Uterus (tissue), 4 donors: ENCODE results near the gene GRK2. TPM values are rescaled to one million over a fixed set of nuclear protein-coding genes. Genes with fewer than 3 reads are reported as not detected.

Experiments
- DNase-seq, 2 donors: peaks; one replicate each; pipeline ENCODE4 v3.0.0-alpha.2; 2019 to 2020
- H3K27ac ChIP-seq, 2 donors: fragments of 200-600 bp; sonication (generic); 1 replicate in 1 of 2; 2 replicates in 1 of 2; pipeline ENCODE4 v1.5.1; 2016 to 2018
- H3K27me3 ChIP-seq, 2 donors: fragments of 200-600 bp; sonication (generic); one replicate each; pipeline ENCODE4 v1.5.1; 2018 to 2019; ENCODE audit warnings: control low read depth in 1 of 2
- H3K36me3 ChIP-seq, 2 donors: fragments of 200-600 bp; sonication (generic); one replicate each; pipeline ENCODE4 v1.5.1; 2019; ENCODE audit warnings: control low read depth in 1 of 2
- H3K4me1 ChIP-seq, 2 donors: fragments of 200-600 bp; sonication (generic); one replicate each; pipeline ENCODE4 v1.5.1; 2018 to 2019; ENCODE audit warnings: control low read depth in 1 of 2
- H3K4me3 ChIP-seq, 2 donors: fragments of 200-600 bp; sonication (generic); 1 replicate in 1 of 2; 2 replicates in 1 of 2; pipeline ENCODE4 v1.5.1; 2018 to 2019; ENCODE audit warnings: mild to moderate bottlenecking in 1 of 2
- H3K9me3 ChIP-seq, 2 donors: fragments of 200-600 bp; sonication (generic); one replicate each; pipeline ENCODE4 v1.5.1; 2019; ENCODE audit warnings: control low read depth in 1 of 2
- POLR2A ChIP-seq, 2 donors: fragments of 450-650 bp; IDR thresholded peaks; one replicate each; pipeline ENCODE4 v1.6.1; 2016; ENCODE audit warnings: antibody characterized with exemption in 2 of 2, mild to moderate bottlenecking in 1 of 2, moderate library complexity in 1 of 2
- intact Hi-C: fragments of 100-400 bp; cut with DNase I; formaldehyde crosslinking; loops from one replicate; pipeline ENCODE4 v1.15.1; 2023; ENCODE audit warnings: low total_unique reads
- total RNA-seq, 4 donors: library from RNA; depleted of rRNA in 3 of 4; stranded (reverse); fragments of >200 nt in 3 of 4; gene quantifications; one replicate each; pipeline versions ENCODE4 v1.1.0 to v1.2.4, GENCODE V29; 2014 to 2023
- TF ChIP-seq, protein P1 (sequence below), 4 experiments: fragments of 200-600 bp in 2 of 4; fragments of 450-650 bp in 2 of 4; sonication (generic) in 2 of 4; IDR thresholded peaks; one replicate each; pipeline ENCODE4 v1.5.1; 2016 to 2019; ENCODE audit warnings: antibody characterized with exemption in 4 of 4, mild to moderate bottlenecking in 2 of 4, moderate library complexity in 1 of 4
- donor health status: DM: yes; HTN: yes; CAD: no.

GRK2 gene
- total RNA-seq, 4 donors from 2014 or later: 25.0 to 93.8 (median 64.2) TPM

DNA sequence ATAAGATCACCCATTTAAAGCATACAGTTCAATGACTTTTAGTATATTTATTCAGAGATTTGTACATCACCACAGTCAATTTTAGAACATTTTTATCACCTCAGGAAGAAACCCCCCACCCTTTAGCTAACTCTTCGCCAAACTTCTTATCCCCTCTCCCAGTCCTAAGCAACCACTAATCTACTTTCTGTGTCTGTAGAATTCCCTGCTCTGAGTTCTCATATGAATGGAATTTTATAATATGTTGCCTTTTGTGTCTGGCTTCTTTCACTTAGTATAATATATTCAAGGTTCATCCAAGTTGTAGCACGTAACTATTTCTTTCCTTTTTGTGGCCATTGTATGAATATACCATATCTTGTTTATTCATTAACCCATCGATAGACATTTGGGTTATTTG lies 26.4 kb downstream of the GRK2 start:
- Histone ChIP-seq H3K27me3 (no peaks in the 10 kb centered on the region), H3K36me3 (no peaks in the 10 kb centered on the region), H3K4me3 (no peak overlapping the region), H3K27ac (no peak overlapping the region), H3K4me1 (peaks cover 4 to 6% of the 10 kb centered on the region in 2 donors), H3K9me3 (no peaks in the 10 kb centered on the region)
- intact Hi-C loops: no loop called here
- no peak for DNase-seq
- TF ChIP-seq, protein P1, sequence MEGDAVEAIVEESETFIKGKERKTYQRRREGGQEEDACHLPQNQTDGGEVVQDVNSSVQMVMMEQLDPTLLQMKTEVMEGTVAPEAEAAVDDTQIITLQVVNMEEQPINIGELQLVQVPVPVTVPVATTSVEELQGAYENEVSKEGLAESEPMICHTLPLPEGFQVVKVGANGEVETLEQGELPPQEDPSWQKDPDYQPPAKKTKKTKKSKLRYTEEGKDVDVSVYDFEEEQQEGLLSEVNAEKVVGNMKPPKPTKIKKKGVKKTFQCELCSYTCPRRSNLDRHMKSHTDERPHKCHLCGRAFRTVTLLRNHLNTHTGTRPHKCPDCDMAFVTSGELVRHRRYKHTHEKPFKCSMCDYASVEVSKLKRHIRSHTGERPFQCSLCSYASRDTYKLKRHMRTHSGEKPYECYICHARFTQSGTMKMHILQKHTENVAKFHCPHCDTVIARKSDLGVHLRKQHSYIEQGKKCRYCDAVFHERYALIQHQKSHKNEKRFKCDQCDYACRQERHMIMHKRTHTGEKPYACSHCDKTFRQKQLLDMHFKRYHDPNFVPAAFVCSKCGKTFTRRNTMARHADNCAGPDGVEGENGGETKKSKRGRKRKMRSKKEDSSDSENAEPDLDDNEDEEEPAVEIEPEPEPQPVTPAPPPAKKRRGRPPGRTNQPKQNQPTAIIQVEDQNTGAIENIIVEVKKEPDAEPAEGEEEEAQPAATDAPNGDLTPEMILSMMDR (IDR thresholded peaks at IDR 0.05): no peak
- TF ChIP-seq POLR2A (IDR thresholded peaks at IDR 0.05): no peak

DNA sequence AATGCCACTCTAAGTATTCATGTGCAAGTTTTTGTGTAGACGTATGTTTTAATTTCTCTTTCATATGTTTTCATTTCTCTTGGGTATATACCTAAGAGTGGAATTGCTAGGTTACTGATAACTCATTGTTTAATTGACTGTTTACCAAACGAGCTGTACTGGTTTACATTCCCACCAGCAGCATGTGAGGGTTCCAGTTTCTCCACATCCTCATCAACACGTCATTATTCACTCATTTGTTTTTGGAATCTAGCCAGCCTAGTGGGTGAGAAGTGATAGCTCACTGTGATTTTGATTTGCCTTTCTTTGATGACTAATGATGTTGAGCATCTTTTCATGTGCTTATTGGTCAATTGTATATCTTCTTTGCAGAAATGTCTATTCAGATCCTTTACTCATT lies 26.8 kb downstream of the GRK2 start:
- peaks cover under 1 to 2% of the 10 kb centered on the region in 2 donors for H3K4me1 ChIP-seq
- no peak overlapping the region for H3K27ac ChIP-seq
- H3K27me3 ChIP-seq: no peaks in the 10 kb centered on the region
- TF ChIP-seq POLR2A (IDR thresholded peaks at IDR 0.05): no peak
- TF ChIP-seq, protein P1 (IDR thresholded peaks at IDR 0.05): no peak
- no peak overlapping the region for H3K4me3 ChIP-seq
- H3K36me3 ChIP-seq: no peaks in the 10 kb centered on the region
- H3K9me3 ChIP-seq: no peaks in the 10 kb centered on the region
- intact Hi-C loops: no loop called here
- DNase-seq: no peak

DNA sequence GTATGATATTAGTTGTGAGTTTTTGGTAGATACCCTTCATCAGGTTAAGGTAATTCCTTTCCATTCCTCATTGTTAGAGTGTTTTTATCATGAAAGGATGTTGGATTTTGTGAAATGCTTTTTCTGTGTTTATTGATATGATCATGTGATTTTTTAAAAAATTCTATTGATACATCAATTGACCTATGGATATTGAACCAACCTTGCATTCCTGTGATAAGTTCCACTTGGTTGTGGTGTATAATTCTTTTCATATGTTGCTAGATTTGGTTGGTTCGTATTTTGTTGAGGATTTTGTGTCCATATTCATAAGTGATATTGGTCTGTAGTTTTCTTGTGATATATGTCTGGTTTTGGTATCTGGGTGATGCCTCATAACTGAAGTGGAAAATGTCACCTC lies 29.6 kb downstream of the GRK2 start:
- TF ChIP-seq, protein P1 (IDR thresholded peaks at IDR 0.05): no peak
- no peak for TF ChIP-seq POLR2A (IDR thresholded peaks at IDR 0.05)
- H3K27ac ChIP-seq: no peak overlapping the region
- DNase-seq: no peak
- H3K4me3 ChIP-seq: no peak overlapping the region
- H3K36me3 ChIP-seq: no peaks in the 10 kb centered on the region
- H3K4me1 ChIP-seq: no peaks in the 10 kb centered on the region
- intact Hi-C loops: no loop called here
- H3K27me3 ChIP-seq: no peaks in the 10 kb centered on the region
- no peaks in the 10 kb centered on the region for H3K9me3 ChIP-seq

DNA sequence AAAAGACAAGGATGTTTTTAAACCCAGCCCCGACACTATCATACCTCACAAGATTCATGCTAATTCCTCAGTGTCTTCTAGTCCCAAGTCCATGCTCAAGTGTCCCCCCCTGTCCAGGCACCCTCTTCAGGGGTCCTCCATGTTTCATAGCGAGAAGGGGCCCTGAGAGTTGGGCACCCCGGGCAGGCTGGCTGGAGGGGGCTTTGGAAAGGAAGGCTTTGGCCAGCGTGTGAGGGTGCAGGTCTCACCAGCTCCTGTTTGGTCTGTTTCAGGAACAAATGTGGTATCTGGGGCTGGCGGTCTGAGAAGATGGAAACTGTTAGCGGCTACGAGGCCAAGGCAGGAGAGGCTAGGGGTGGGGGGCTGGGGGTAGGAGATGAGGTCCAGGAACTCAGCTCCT lies 32.5 kb downstream of the GRK2 start:
- no peak overlapping the region for H3K27ac ChIP-seq
- H3K27me3 ChIP-seq: no peaks in the 10 kb centered on the region
- H3K9me3 ChIP-seq: no peaks in the 10 kb centered on the region
- intact Hi-C loops: no loop called here
- no peaks in the 10 kb centered on the region for H3K4me1 ChIP-seq
- no peak for TF ChIP-seq POLR2A (IDR thresholded peaks at IDR 0.05)
- TF ChIP-seq, protein P1 (IDR thresholded peaks at IDR 0.05): no peak
- H3K36me3 ChIP-seq: no peaks in the 10 kb centered on the region
- no peak for DNase-seq
- no peak overlapping the region for H3K4me3 ChIP-seq

DNA sequence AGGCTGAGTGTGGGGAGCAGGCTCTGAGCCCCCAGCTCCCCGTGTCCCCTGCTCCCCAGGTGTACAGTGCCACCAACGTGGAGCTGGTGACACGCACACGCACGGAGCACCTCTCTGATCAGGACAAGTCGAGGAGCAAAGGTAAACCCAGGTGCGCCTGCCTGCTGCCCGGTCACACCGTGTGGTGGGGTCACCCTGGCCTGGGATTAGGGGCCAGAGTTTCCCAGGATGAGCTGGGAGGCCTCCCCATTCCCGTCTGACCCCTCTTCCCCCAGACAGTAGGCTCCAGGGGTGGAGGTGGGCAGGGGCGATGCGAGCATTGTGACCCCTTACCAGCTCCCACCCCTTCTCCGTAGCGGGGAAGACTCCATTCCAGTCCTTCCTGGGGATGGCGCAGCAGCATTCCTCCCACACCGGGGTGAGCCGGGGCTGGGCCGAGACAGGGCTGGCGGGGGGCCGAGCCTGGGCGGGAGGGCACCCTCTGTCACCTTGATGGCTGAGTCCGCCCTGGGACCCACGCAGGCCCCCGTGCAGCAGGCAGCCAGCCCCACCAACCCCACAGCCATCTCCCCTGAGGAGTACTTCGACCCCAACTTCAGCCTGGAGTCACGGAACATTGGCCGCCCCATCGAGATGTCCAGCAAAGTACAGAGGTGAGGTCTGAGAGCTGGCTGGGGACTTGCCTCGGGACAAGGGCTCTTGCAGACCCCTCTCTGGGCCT lies 33.4 kb downstream of the GRK2 start:
- Histone ChIP-seq H3K27me3 (no peaks in the 10 kb centered on the region), H3K4me1 (no peaks in the 10 kb centered on the region), H3K27ac (no peak overlapping the region), H3K9me3 (no peaks in the 10 kb centered on the region), H3K36me3 (no peaks in the 10 kb centered on the region), H3K4me3 (no peak overlapping the region)
- no peak for TF ChIP-seq POLR2A (IDR thresholded peaks at IDR 0.05)
- TF ChIP-seq, protein P1 (IDR thresholded peaks at IDR 0.05): no peak
- no peak for DNase-seq
- intact Hi-C loops: loop anchor here (5.0 kb wide), 1 partner anchor 37 kb away; no protein-coding TSS in a partner anchor
